T-cell (primary cell): ENCODE data around the gene MTFMT. TPM values are rescaled to one million over a fixed set of nuclear protein-coding genes. Genes with fewer than 3 reads are reported as not detected.
"Not testable (repeated sequence)": the region's sequence is repeated elsewhere in the genome, so short reads cannot be mapped to it uniquely, and the experiment has no call there.

Source experiments
- ATAC-seq, 4 experiments: fragments of 200-7000 bp in 3 of 4; fragments of 150-1000 bp in 1 of 4; cut with Tn5 transposase; replicated peaks in 1 of 4; 1 replicate in 3 of 4; 2 replicates in 1 of 4; pipeline ENCODE4 v1.10.0; 2021; ENCODE audit warnings: moderate library complexity in 3 of 4, mild to moderate bottlenecking in 2 of 4, moderate number of reproducible peaks in 1 of 4
- CTCF ChIA-PET, 2 donors: fragments of 300-600 bp; sonication (Branson Sonifier 250); formaldehyde crosslinking; loops; one replicate each; lab custom pipeline; 2022; ENCODE audit warnings: antibody characterized with exemption in 2 of 2; lab: Charles Lee
- POLR2A ChIA-PET, 2 donors: fragments of 300-600 bp; sonication (Branson Sonifier 250); formaldehyde crosslinking; loops; one replicate each; lab custom pipeline; 2022; ENCODE audit warnings: antibody characterized with exemption in 2 of 2; lab: Charles Lee
- DNase-seq, 35 experiments: peaks; one replicate each; pipeline versions ENCODE4 v3.0.0 to v3.0.0-alpha.2; 2013 to 2023
- H3K27ac ChIP-seq: one replicate; pipeline ENCODE4 v1.5.1; 2013; ENCODE audit warnings: low read length
- H3K27me3 ChIP-seq, 2 experiments: replicated peaks in 1 of 2; 1 replicate in 1 of 2; 2 replicates in 1 of 2; pipeline versions ENCODE4 v1.6.1 to v1.7.0; 2013; ENCODE audit warnings: low read length in 1 of 2, mixed read lengths in 1 of 2; ENCODE audit not compliant: control insufficient read depth in 2 of 2, insufficient read depth in 2 of 2; ENCODE audit errors: extremely low read depth in 1 of 2
- H3K36me3 ChIP-seq, 2 donors: 1 replicate in 1 of 2; 2 replicates in 1 of 2; pipeline versions ENCODE4 v1.6.1 to v1.7.0; 2013; ENCODE audit warnings: low read length in 1 of 2; ENCODE audit not compliant: control insufficient read depth in 2 of 2, insufficient read depth in 1 of 2; ENCODE audit errors: extremely low read depth in 1 of 2
- H3K4me1 ChIP-seq, 2 experiments: 1 replicate in 1 of 2; 2 replicates in 1 of 2; pipeline versions ENCODE4 v1.6.1 to v1.7.0; 2013; ENCODE audit warnings: low read length in 2 of 2, mixed read lengths in 1 of 2; ENCODE audit not compliant: insufficient read depth in 2 of 2, control insufficient read depth in 1 of 2; ENCODE audit errors: extremely low read depth in 1 of 2
- H3K4me3 ChIP-seq, 2 donors: 1 replicate in 1 of 2; 2 replicates in 1 of 2; pipeline versions ENCODE4 v1.5.1 to v1.7.0; 2013; ENCODE audit warnings: mild to moderate bottlenecking in 2 of 2, low read length in 1 of 2, moderate library complexity in 1 of 2; ENCODE audit not compliant: control insufficient read depth in 1 of 2; ENCODE audit errors: extremely low read depth in 1 of 2
- H3K9me3 ChIP-seq: 2 replicates; pipeline ENCODE4 v1.7.0; 2013
- H3K27ac Mint-ChIP-seq, 2 donors: one replicate each; pipeline ENCODE4 v1.8.0; 2020 to 2021; ENCODE audit warnings: mild to moderate bottlenecking in 2 of 2, mixed read lengths in 2 of 2
- H3K27me3 Mint-ChIP-seq, 2 donors: one replicate each; pipeline ENCODE4 v1.8.0; 2021 to 2022; ENCODE audit warnings: mixed read lengths in 2 of 2
- H3K36me3 Mint-ChIP-seq: one replicate; pipeline ENCODE4 v1.8.0; 2021; ENCODE audit warnings: mixed read lengths
- H3K4me1 Mint-ChIP-seq, 3 donors: one replicate each; pipeline ENCODE4 v1.8.0; 2020 to 2022; ENCODE audit warnings: mixed read lengths in 3 of 3, mild to moderate bottlenecking in 1 of 3
- H3K4me3 Mint-ChIP-seq, 3 donors: one replicate each; pipeline ENCODE4 v1.8.0; 2020 to 2022; ENCODE audit warnings: mild to moderate bottlenecking in 3 of 3, mixed read lengths in 3 of 3, moderate library complexity in 3 of 3
- H3K9me3 Mint-ChIP-seq, 3 donors: one replicate each; pipeline ENCODE4 v1.8.0; 2020 to 2022; ENCODE audit warnings: mixed read lengths in 3 of 3
- WGBS: methylation state at CpG from one replicate; pipeline ENCODE4 v1.1.5; 2013; ENCODE audit warnings: missing lambda C conversion rate; ENCODE audit not compliant: insufficient coverage; 5-methylcytosine and 5-hydroxymethylcytosine counted together
- total RNA-seq, 35 experiments: library from RNA in 6 of 35; stranded (reverse) in 6 of 35; fragments of 120-200 nt in 1 of 35; gene quantifications; one replicate each; pipeline versions ENCODE4 v1.2.1 to v1.2.4 and lab custom pipeline; 2013 to 2026

The MTFMT gene
- total RNA-seq, 5 donors from 2014 or later (not counting 1 experiment from before 2014, with no cell fraction given), result 10.3 to 22.0 (median 19.2) TPM

GRCh38 chr15:65044218-65044617, 14.8 kb upstream of the MTFMT start:
- ATAC-seq, H3K4me3 Mint-ChIP-seq, H3K27me3 ChIP-seq, H3K4me1 ChIP-seq, H3K4me3 ChIP-seq, H3K27ac Mint-ChIP-seq, H3K27me3 Mint-ChIP-seq, H3K36me3 Mint-ChIP-seq, DNase-seq, H3K27ac ChIP-seq, POLR2A ChIA-PET, CTCF ChIA-PET, H3K9me3 ChIP-seq, H3K36me3 ChIP-seq, H3K9me3 Mint-ChIP-seq, H3K4me1 Mint-ChIP-seq: not testable (repeated sequence)
- no CpG with 5 or more reads among the region's 5 CpGs for WGBS

- DNase-seq (no peak), ATAC-seq (no peak)
- Mint-ChIP-seq H3K27ac (no peak overlapping the region), H3K27me3 (peaks cover 3% of the 10 kb centered on the region in 2 donors), H3K36me3 (no peaks in the 10 kb centered on the region), H3K4me1 (no peaks in the 10 kb centered on the region), H3K9me3 (no peaks in the 10 kb centered on the region), H3K4me3 (no peak overlapping the region)
- 100% methylated on average over 1 of the region's 4 CpGs for WGBS
- Histone ChIP-seq H3K36me3 (no peaks in the 10 kb centered on the region), H3K27me3 (peaks cover 0 to 12% of the 10 kb centered on the region in 2 experiments), H3K27ac (no peak overlapping the region), H3K4me1 (no peaks in the 10 kb centered on the region), H3K4me3 (no peak overlapping the region), H3K9me3 (no peaks in the 10 kb centered on the region)
- CTCF ChIA-PET, result no interaction called here
- POLR2A ChIA-PET, result no interaction called here
Measured at GRCh38 chr15:65042776-65043327, 13.4 kb upstream of the MTFMT start.

DNA sequence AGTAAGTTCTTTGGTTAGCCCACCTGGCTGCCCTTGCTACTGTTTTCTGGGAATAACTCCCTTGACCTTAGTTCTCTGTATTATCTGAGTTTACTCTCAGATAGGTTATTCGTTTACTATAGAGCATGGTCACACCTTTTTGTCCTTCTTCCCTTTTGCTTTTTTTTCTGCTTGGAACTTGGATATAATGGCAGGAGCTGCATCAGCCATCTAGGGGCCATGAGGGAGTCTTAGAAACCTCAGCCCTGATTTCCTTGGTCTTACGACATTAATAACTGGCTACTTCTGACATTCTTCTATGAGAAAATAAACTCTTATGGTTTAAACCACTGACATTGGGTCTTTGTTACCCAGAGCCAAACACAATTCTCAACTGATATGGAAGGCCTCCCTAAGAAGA, 12.3 kb upstream of the MTFMT start:
- POLR2A ChIA-PET, result no interaction called here
- no peaks in the 10 kb centered on the region for H3K36me3 Mint-ChIP-seq
- no peaks in the 10 kb centered on the region for H3K9me3 Mint-ChIP-seq
- H3K27ac ChIP-seq, result no peak overlapping the region
- no peaks in the 10 kb centered on the region for H3K4me1 Mint-ChIP-seq
- WGBS, result no CpG with 5 or more reads among the region's 2 CpGs
- ATAC-seq (no peak), DNase-seq (no peak)
- peaks cover 3% of the 10 kb centered on the region in 2 donors for H3K27me3 Mint-ChIP-seq
- no peak overlapping the region for H3K4me3 Mint-ChIP-seq
- CTCF ChIA-PET, result interaction anchor here in 1 of 2 donors (0.5 kb wide), 1 partner anchor 30 kb away, joined by 4 read pairs; no protein-coding TSS in a partner anchor
- H3K4me3 ChIP-seq, result no peak overlapping the region
- no peaks in the 10 kb centered on the region for H3K9me3 ChIP-seq
- peaks cover 0 to 12% of the 10 kb centered on the region in 2 experiments for H3K27me3 ChIP-seq
- no peaks in the 10 kb centered on the region for H3K36me3 ChIP-seq
- H3K27ac Mint-ChIP-seq, result no peak overlapping the region
- H3K4me1 ChIP-seq, result no peaks in the 10 kb centered on the region

- Mint-ChIP-seq H3K27ac (no peak overlapping the region), H3K4me3 (no peak overlapping the region), H3K27me3 (peaks cover 2 to 3% of the 10 kb centered on the region in 2 donors), H3K4me1 (no peaks in the 10 kb centered on the region), H3K9me3 (no peaks in the 10 kb centered on the region), H3K36me3 (no peaks in the 10 kb centered on the region)
- Histone ChIP-seq H3K9me3 (no peaks in the 10 kb centered on the region), H3K27me3 (peaks cover 0 to 8% of the 10 kb centered on the region in 2 experiments), H3K4me1 (no peaks in the 10 kb centered on the region), H3K36me3 (no peaks in the 10 kb centered on the region), H3K27ac (no peak overlapping the region), H3K4me3 (no peak overlapping the region)
- WGBS, result 80% methylated on average over 2 of the region's 6 CpGs
- POLR2A ChIA-PET, result no interaction called here
- CTCF ChIA-PET, result interaction anchor here in 1 of 2 donors (0.6 kb wide), 1 partner anchor 22 kb away, joined by 3 read pairs; no protein-coding TSS in a partner anchor
- ATAC-seq, result no peak
- no peak for DNase-seq
Measured at GRCh38 chr15:65040461-65040860, 11.0 kb upstream of the MTFMT start.

GRCh38 chr15:65038836-65039235, 9.4 kb upstream of the MTFMT start:
- Histone ChIP-seq H3K36me3 (no peaks in the 10 kb centered on the region), H3K9me3 (no peaks in the 10 kb centered on the region), H3K4me1 (no peaks in the 10 kb centered on the region), H3K27me3 (peaks cover 0 to 5% of the 10 kb centered on the region in 2 experiments), H3K4me3 (no peak overlapping the region), H3K27ac (no peak overlapping the region)
- H3K27me3 Mint-ChIP-seq, result peaks cover 0 to 3% of the 10 kb centered on the region in 2 donors
- ChIA-PET POLR2A (no interaction called here), CTCF (no interaction called here)
- no peak overlapping the region for H3K4me3 Mint-ChIP-seq
- DNase-seq (no peak), ATAC-seq (no peak)
- WGBS, result 67% methylated on average over 5 of the region's 5 CpGs
- H3K27ac Mint-ChIP-seq, result no peak overlapping the region
- H3K4me1 Mint-ChIP-seq, result peaks cover under 1 to 2% (median 1%) of the 10 kb centered on the region in 3 donors
- no peaks in the 10 kb centered on the region for H3K9me3 Mint-ChIP-seq
- H3K36me3 Mint-ChIP-seq, result no peaks in the 10 kb centered on the region

GRCh38 chr15:65038428-65038827, 9.0 kb upstream of the MTFMT start:
- POLR2A ChIA-PET, result no interaction called here
- Mint-ChIP-seq H3K4me1 (peaks cover 4 to 6% (median 5%) of the 10 kb centered on the region in 3 donors), H3K4me3 (no peak overlapping the region), H3K27ac (no peak overlapping the region), H3K36me3 (no peaks in the 10 kb centered on the region), H3K27me3 (peaks cover 0 to 3% of the 10 kb centered on the region in 2 donors), H3K9me3 (no peaks in the 10 kb centered on the region)
- H3K9me3 ChIP-seq, result no peaks in the 10 kb centered on the region
- H3K27ac ChIP-seq, result no peak overlapping the region
- DNase-seq (no peak), ATAC-seq (no peak)
- H3K36me3 ChIP-seq, result no peaks in the 10 kb centered on the region
- CTCF ChIA-PET, result no interaction called here
- peaks cover 2 to 3% of the 10 kb centered on the region in 2 experiments for H3K4me1 ChIP-seq
- H3K27me3 ChIP-seq, result peaks cover 0 to 5% of the 10 kb centered on the region in 2 experiments
- 94% methylated on average over 2 of the region's 3 CpGs for WGBS
- no peak overlapping the region for H3K4me3 ChIP-seq
